HFFc6 (cell line): Measurements from ENCODE around the gene TTC7B. TPM values are rescaled to one million over a fixed set of nuclear protein-coding genes. Genes with fewer than 3 reads are reported as not detected.

ENCODE experiments used
- DNase-seq: peaks from one replicate; pipeline ENCODE4 v3.0.0-alpha.2; 2018
- H3K27ac Mint-ChIP-seq: 2 replicates; pipeline ENCODE4 v1.8.0; 2020; ENCODE audit warnings: mild to moderate bottlenecking, mixed read lengths
- H3K27me3 Mint-ChIP-seq: 2 replicates; pipeline ENCODE4 v1.8.0; 2021; ENCODE audit warnings: mild to moderate bottlenecking, moderate library complexity, mixed read lengths; ENCODE audit not compliant: insufficient read depth
- H3K36me3 Mint-ChIP-seq: 2 replicates; pipeline ENCODE4 v1.8.0; 2021; ENCODE audit warnings: low read depth, mixed read lengths
- H3K4me1 Mint-ChIP-seq: 2 replicates; pipeline ENCODE4 v1.8.0; 2020; ENCODE audit warnings: low read depth, mixed read lengths
- H3K4me3 Mint-ChIP-seq: 2 replicates; pipeline ENCODE4 v1.8.0; 2020; ENCODE audit warnings: mild to moderate bottlenecking, moderate library complexity, mixed read lengths
- H3K9me3 Mint-ChIP-seq: 2 replicates; pipeline ENCODE4 v1.8.0; 2020; ENCODE audit warnings: mild to moderate bottlenecking, mixed read lengths
- CTCF ChIP-seq: fragments of 200-600 bp; sonication (generic); IDR thresholded peaks from 2 replicates; pipeline ENCODE4 v1.5.0; 2021; ENCODE audit warnings: antibody characterized with exemption, mild to moderate bottlenecking
- total RNA-seq, 6 experiments: library from RNA; stranded (reverse); fragmentation: NEBNext Ultra II Directional; extraction: Animal tissue kit (Norgen Biotek cat#: 25700); gene quantifications; 2 replicates in 1 of 6; 3 replicates in 5 of 6; pipeline ENCODE4 v1.2.3, GENCODE V29; 2021

The TTC7B gene
- total RNA-seq, 6 experiments from 2014 or later, result 34.6 to 46.9 (median 40.9) TPM

- no peak overlapping the region for H3K4me3 Mint-ChIP-seq
- no peak for TF ChIP-seq CTCF
- H3K4me1 Mint-ChIP-seq, result peaks cover 10% of the 10 kb centered on the region
- DNase-seq, result no peak
- H3K9me3 Mint-ChIP-seq, result peaks cover 11% of the 10 kb centered on the region
- H3K27me3 Mint-ChIP-seq, result peaks cover 15% of the 10 kb centered on the region
- no peak overlapping the region for H3K27ac Mint-ChIP-seq
- peaks cover 5% of the 10 kb centered on the region for H3K36me3 Mint-ChIP-seq
These were observed 2.5 kb upstream of the TTC7B start for GRCh38 chr14:90818715-90819114.

DNA sequence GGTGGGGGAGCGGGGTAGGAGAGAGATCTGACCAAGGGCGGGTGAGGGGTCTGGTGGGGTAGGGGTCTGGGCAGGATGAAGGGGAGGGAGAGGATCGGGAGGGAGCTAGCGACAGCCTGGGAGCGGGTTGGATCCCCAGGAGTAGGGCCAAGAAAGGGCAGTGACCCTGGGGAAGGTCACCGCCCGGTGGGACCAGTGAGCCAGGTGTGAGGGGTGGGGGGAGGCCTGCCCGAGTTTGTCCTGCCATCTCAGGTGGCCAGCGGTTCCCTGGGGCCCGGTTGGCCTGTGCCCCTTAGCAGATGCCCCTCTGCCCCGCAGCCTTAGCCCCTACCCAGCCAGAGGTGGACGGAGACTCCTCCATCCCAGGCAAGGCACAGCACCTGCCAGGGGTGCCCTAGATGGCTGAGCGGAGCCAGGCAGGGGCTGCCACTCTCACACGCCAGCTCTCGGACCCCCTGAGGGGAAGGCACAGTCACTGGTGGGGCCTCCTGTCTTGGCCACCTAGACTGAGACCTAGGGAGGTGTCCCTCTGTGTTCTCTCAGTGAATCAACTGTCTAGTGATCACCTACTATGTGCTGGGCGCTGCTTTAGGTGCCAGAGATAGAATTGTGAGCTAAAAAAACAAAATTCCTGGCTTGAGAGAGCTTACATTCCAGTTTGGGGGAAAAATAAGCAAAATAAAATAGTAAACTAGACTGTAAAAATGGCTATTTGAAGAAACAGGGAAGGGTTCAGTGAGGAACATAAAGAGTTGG lies 629 bp upstream of the TTC7B start:
- no peak overlapping the region for H3K27ac Mint-ChIP-seq
- H3K27me3 Mint-ChIP-seq, result peaks cover 12% of the 10 kb centered on the region
- peak; percentile 44; the same call in 1 of the 2 replicates for TF ChIP-seq CTCF
- H3K4me1 Mint-ChIP-seq, result peaks cover 10% of the 10 kb centered on the region
- peak overlapping the region; percentile 36; the same call in 1 of the 2 replicates for H3K4me3 Mint-ChIP-seq
- no peak for DNase-seq
- no peaks in the 10 kb centered on the region; the same call in 1 of the 2 replicates for H3K9me3 Mint-ChIP-seq
- no peaks in the 10 kb centered on the region for H3K36me3 Mint-ChIP-seq

- H3K4me3 Mint-ChIP-seq, result peak overlapping the region; percentile 87
- H3K9me3 Mint-ChIP-seq, result no peaks in the 10 kb centered on the region
- TF ChIP-seq CTCF, result no peak
- peaks cover 8% of the 10 kb centered on the region for H3K27me3 Mint-ChIP-seq
- H3K36me3 Mint-ChIP-seq, result no peaks in the 10 kb centered on the region
- peak overlapping the region; percentile 39 for H3K27ac Mint-ChIP-seq
- peaks cover 10% of the 10 kb centered on the region for H3K4me1 Mint-ChIP-seq
- DNase-seq, result no peak
These were observed 733 bp downstream of the TTC7B start for GRCh38 chr14:90815572-90815821.

GRCh38 chr14:90814806-90815571 lies 1.2 kb downstream of the TTC7B start:
- peaks cover 10% of the 10 kb centered on the region for H3K4me1 Mint-ChIP-seq
- peak overlapping the region; percentile 39 for H3K27ac Mint-ChIP-seq
- no peak for TF ChIP-seq CTCF
- no peaks in the 10 kb centered on the region for H3K9me3 Mint-ChIP-seq
- H3K27me3 Mint-ChIP-seq, result peaks cover 4% of the 10 kb centered on the region
- H3K36me3 Mint-ChIP-seq, result no peaks in the 10 kb centered on the region
- H3K4me3 Mint-ChIP-seq, result peak overlapping the region; percentile 87
- DNase-seq, result no peak

DNA sequence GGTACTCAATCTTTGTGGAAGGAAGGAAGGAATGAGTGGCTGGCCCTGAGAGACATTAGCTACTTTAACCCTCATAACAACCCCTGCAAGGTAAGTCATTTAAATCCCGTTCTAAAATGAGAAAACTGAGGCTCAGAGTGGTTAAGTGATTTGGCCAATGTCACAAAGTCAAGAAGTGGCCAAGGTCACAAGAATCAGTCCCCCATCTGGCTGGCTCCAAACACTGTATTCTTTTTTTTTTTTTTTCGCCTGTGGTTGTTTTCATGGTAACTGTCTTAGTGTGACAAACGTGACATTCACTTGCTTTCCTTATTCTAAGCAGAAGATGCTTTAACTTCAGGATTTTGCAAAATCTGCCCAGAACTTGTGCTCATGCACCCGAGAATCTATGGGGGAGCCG lies 2.8 kb downstream of the TTC7B start:
- no peak overlapping the region for H3K27ac Mint-ChIP-seq
- no peaks in the 10 kb centered on the region for H3K36me3 Mint-ChIP-seq
- H3K27me3 Mint-ChIP-seq, result peaks cover 4% of the 10 kb centered on the region; the same call in 1 of the 2 replicates
- H3K4me1 Mint-ChIP-seq, result peaks cover 18% of the 10 kb centered on the region
- no peak overlapping the region for H3K4me3 Mint-ChIP-seq
- no peak for DNase-seq
- TF ChIP-seq CTCF, result no peak
- H3K9me3 Mint-ChIP-seq, result no peaks in the 10 kb centered on the region
